Measurements from ENCODE around the gene OR5B21. TPM values are rescaled to one million over a fixed set of nuclear protein-coding genes. Genes with fewer than 3 reads are reported as not detected.

The OR5B21 gene
- total RNA-seq (2021) = not detected in 2 replicates
- long read RNA-seq = 0 reads

- Histone ChIP-seq H3K4me2 (ENCODE audit: insufficient read depth, insufficient read length, low read length) (no peak within 1 kb of the TSS), H2BK15ac (ENCODE audit: low read depth, low read length) (no peak within 1 kb of the TSS), H4K8ac (replicated peaks; ENCODE audit: insufficient read length, low read depth, low read length) (no peak within 1 kb of the TSS), H2BK5ac (ENCODE audit: insufficient read length, low read length) (no peak within 1 kb of the TSS), H3K27me3 (ENCODE audit: insufficient read depth, low read length) (no peaks in the 10 kb centered on the region), H3K23ac (ENCODE audit: insufficient read length, low read depth, low read length) (no peak within 1 kb of the TSS), H3K23me2 (ENCODE audit: insufficient read length, low read depth, low read length, poor library complexity, severe bottlenecking) (no peaks in the 10 kb centered on the region), H2AFZ (ENCODE audit: low read length) (no peak within 1 kb of the TSS), H3K4ac (ENCODE audit: low read depth, low read length) (no peak within 1 kb of the TSS), H4K91ac (ENCODE audit: insufficient read length, low read depth, low read length) (no peak within 1 kb of the TSS), H2BK12ac (ENCODE audit: insufficient read length, low read depth, low read length) (no peak within 1 kb of the TSS), H3T11ph (ENCODE audit: low read length) (no peak within 1 kb of the TSS), H2BK120ac (ENCODE audit: low read depth, low read length, poor library complexity, severe bottlenecking) (no peak within 1 kb of the TSS), H3K14ac (ENCODE audit: insufficient read depth, low read length) (no peak within 1 kb of the TSS), H3K79me2 (ENCODE audit: insufficient read depth, low read length) (no peaks in the 10 kb centered on the region), H3K79me1 (ENCODE audit: insufficient read depth, low read depth, low read length, poor library complexity, severe bottlenecking) (no peaks in the 10 kb centered on the region), H3K9me3 (ENCODE audit: control insufficient read depth, low read depth, low read length) (no peaks in the 10 kb centered on the region), H2BK20ac (ENCODE audit: low read depth, low read length, poor library complexity, severe bottlenecking) (no peak within 1 kb of the TSS), H3K9ac (ENCODE audit: extremely low read depth, insufficient read length, low read length) (no peak within 1 kb of the TSS), H4K20me1 (ENCODE audit: control insufficient read depth, insufficient read depth, insufficient read length) (no peaks in the 10 kb centered on the region), H4K5ac (ENCODE audit: insufficient read length, low read depth, low read length) (no peak within 1 kb of the TSS), H3K27ac (ENCODE audit: insufficient read length, low read depth, low read length) (no peak within 1 kb of the TSS), H2AK5ac (ENCODE audit: insufficient read length, low read length) (no peak within 1 kb of the TSS), H3K4me1 (ENCODE audit: insufficient read depth, low read length) (no peaks in the 10 kb centered on the region; the same call in 1 of the 2 replicates), H3K56ac (ENCODE audit: insufficient read length, low read depth, low read length) (no peak within 1 kb of the TSS), H3K18ac (ENCODE audit: insufficient read length, low read depth, low read length) (no peak within 1 kb of the TSS)
- Mint-ChIP-seq H3K4me1 (peaks cover 3 to 7% of the 10 kb centered on the region in 2 experiments), H3K27ac (peak within 1 kb of the TSS in 1 of 3 experiments; percentile 5; a peak in 1 of 7 replicates), H3K9me3 (no peaks in the 10 kb centered on the region), H3K27me3 (ENCODE audit: low read depth) (no peaks in the 10 kb centered on the region), H3K36me3 (ENCODE audit: insufficient read depth in 1 of 3, low read depth in 3 of 3) (no peaks in the 10 kb centered on the region; a peak in 1 of 7 replicates), H3K4me3 (no peak within 1 kb of the TSS)
- DNase-seq = no peak
- TF ChIP-seq CTCF (conservative IDR thresholded peaks at IDR 0.05) = no peak
- WGBS (ENCODE audit: extremely low coverage, insufficient read length, low lambda C conversion rate) = no CpG with 5 or more reads among the region's 1 CpG
Measured at GRCh38 chr11:58508005-58508404, at the start of gene OR5B21. Gene OR5B21, minus strand, starts transcription at chr11:58508105. Its CDS starts 0 bp downstream, at chr11:58508105.

Data from H9 (cell line).